GM12872 (cell line): ENCODE data around the gene ITSN2.

ENCODE experiments used
- CTCF ChIP-seq: IDR thresholded peaks from 3 replicates; pipeline ENCODE4 v1.5.1; 2011; ENCODE audit warnings: low read depth, mild to moderate bottlenecking, low read length, moderate library complexity; ENCODE audit not compliant: insufficient read depth

Gene ITSN2

GRCh38 chr2:24189551-24189950 is 170.8 kb downstream of the ITSN2 start:
- no peak for TF ChIP-seq CTCF

- no peak for TF ChIP-seq CTCF
These were observed 176.8 kb downstream of the ITSN2 start for GRCh38 chr2:24183366-24184069.

GRCh38 chr2:24182507-24182906 is 177.8 kb downstream of the ITSN2 start:
- no peak for TF ChIP-seq CTCF

GRCh38 chr2:24181849-24182248 is 178.5 kb downstream of the ITSN2 start:
- TF ChIP-seq CTCF = no peak

- no peak for TF ChIP-seq CTCF
These were observed 180.7 kb downstream of the ITSN2 start for GRCh38 chr2:24179683-24180082.

- TF ChIP-seq CTCF = no peak
These were observed 184.0 kb downstream of the ITSN2 start for GRCh38 chr2:24176326-24176725.

GRCh38 chr2:24175631-24176187 is 184.6 kb downstream of the ITSN2 start:
- no peak for TF ChIP-seq CTCF

- no peak for TF ChIP-seq CTCF
These were observed 185.5 kb downstream of the ITSN2 start, which contains the start of gene FAM228A for GRCh38 chr2:24174851-24175277. TSS of gene FAM228A (plus strand) at chr2:24175053. CDS start at chr2:24175481, 428 bp downstream.
